SK-N-SH (cell line): ENCODE data around the gene U2SURP.

ENCODE experiments used
- EZH2phosphoT487 ChIP-seq: fragments of 200-600 bp; sonication (generic); IDR thresholded peaks from 2 replicates; pipeline ENCODE4 v1.6.1; 2017; ENCODE audit warnings: low read depth, mixed run types, mild to moderate bottlenecking, antibody characterized with exemption, moderate library complexity, borderline replicate concordance
- POLR2AphosphoS5 ChIP-seq: IDR thresholded peaks from 2 replicates; pipeline ENCODE4 v1.6.1; 2012; ENCODE audit warnings: low read depth, low read length
- TAF1 ChIP-seq: IDR thresholded peaks from 2 replicates; pipeline ENCODE4 v1.6.1; 2012; ENCODE audit warnings: low read depth, mild to moderate bottlenecking, low read length, moderate library complexity, borderline replicate concordance
- YY1 ChIP-seq: IDR thresholded peaks from 2 replicates; pipeline ENCODE4 v1.4.0; 2012; ENCODE audit warnings: low read depth, mild to moderate bottlenecking
- TF ChIP-seq, protein P1 (sequence below): fragments of 200-600 bp; sonication (generic); IDR thresholded peaks from 2 replicates; pipeline ENCODE4 v1.6.1; 2017; ENCODE audit warnings: antibody characterized with exemption, mild to moderate bottlenecking, moderate library complexity
- TF ChIP-seq, protein P2 (sequence below): fragments of 150-350 bp; IDR thresholded peaks from 2 replicates; pipeline ENCODE4 v1.6.1; 2017; ENCODE audit warnings: antibody characterized with exemption, low read length, low read depth, borderline replicate concordance

DNA sequence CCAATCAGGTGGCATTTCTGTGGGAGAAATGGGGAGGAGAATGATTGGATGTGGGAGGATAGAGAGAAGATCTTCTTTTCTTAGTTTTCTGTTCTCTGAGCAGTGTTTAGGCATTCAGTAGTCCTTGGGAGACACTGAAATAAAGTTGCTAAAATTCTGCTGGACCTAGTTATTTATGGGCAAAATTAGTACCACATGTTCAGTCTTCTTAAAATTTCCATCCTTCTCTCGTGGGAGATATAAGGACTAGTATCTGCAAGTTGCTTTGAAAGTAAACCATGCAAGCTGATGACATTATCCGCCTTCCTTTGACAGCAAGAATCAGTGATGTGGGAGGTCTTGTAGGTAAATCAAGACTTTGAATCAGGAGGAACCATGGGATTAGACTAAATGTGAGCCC lies 98.3 kb downstream of the U2SURP start:
- TF ChIP-seq, protein P1, sequence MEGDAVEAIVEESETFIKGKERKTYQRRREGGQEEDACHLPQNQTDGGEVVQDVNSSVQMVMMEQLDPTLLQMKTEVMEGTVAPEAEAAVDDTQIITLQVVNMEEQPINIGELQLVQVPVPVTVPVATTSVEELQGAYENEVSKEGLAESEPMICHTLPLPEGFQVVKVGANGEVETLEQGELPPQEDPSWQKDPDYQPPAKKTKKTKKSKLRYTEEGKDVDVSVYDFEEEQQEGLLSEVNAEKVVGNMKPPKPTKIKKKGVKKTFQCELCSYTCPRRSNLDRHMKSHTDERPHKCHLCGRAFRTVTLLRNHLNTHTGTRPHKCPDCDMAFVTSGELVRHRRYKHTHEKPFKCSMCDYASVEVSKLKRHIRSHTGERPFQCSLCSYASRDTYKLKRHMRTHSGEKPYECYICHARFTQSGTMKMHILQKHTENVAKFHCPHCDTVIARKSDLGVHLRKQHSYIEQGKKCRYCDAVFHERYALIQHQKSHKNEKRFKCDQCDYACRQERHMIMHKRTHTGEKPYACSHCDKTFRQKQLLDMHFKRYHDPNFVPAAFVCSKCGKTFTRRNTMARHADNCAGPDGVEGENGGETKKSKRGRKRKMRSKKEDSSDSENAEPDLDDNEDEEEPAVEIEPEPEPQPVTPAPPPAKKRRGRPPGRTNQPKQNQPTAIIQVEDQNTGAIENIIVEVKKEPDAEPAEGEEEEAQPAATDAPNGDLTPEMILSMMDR = no peak
- TF ChIP-seq TAF1 = no peak
- no peak for TF ChIP-seq EZH2phosphoT487
- TF ChIP-seq, protein P2, sequence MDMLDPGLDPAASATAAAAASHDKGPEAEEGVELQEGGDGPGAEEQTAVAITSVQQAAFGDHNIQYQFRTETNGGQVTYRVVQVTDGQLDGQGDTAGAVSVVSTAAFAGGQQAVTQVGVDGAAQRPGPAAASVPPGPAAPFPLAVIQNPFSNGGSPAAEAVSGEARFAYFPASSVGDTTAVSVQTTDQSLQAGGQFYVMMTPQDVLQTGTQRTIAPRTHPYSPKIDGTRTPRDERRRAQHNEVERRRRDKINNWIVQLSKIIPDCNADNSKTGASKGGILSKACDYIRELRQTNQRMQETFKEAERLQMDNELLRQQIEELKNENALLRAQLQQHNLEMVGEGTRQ = no peak
- TF ChIP-seq YY1 = no peak
- no peak for TF ChIP-seq POLR2AphosphoS5
